GM12878 (cell line): ENCODE results near the gene B4GALNT4. TPM values are rescaled to one million over a fixed set of nuclear protein-coding genes. Genes with fewer than 3 reads are reported as not detected.

ENCODE experiments used
- ATAC-seq: fragments of 200-7000 bp; cut with Tn5 transposase; 3 replicates; pipeline ENCODE4 v1.9.1; 2020; ENCODE audit warnings: mild to moderate bottlenecking, moderate library complexity
- BruUV-seq: library from RNA; stranded (reverse); fragments of 400-500 nt; replicated peaks from 2 replicates; lab custom pipeline; 2021; lab: Mats Ljungman, UMichigan
- CTCF ChIA-PET: fragments of 300-600 bp; sonication (Branson Sonifier 250); formaldehyde crosslinking; extraction: SDS; loops from one replicate; lab custom pipeline; 2021; ENCODE audit warnings: inconsistent platforms; lab: Yijun Ruan, JAX
- POLR2A ChIA-PET: fragments of 350-600 bp; formaldehyde crosslinking; extraction: SDS; loops from one replicate; lab custom pipeline; 2021; ENCODE audit warnings: inconsistent platforms; lab: Charles Lee
- RAD21 ChIA-PET: fragments of 300-600 bp; sonication (Branson Sonifier 250); formaldehyde crosslinking; loops from one replicate; lab custom pipeline; 2023; ENCODE audit warnings: antibody characterized with exemption; ENCODE audit not compliant: unreplicated experiment; lab: Charles Lee
- SMC1A ChIA-PET: fragments of 300-600 bp; sonication (Branson Sonifier 250); formaldehyde crosslinking; loops from one replicate; lab custom pipeline; 2023; ENCODE audit not compliant: unreplicated experiment, uncharacterized antibody; lab: Charles Lee
- DNase-seq: peaks from one replicate; pipeline ENCODE4 v3.0.0-alpha.2; 2011; ENCODE audit warnings: low read depth, low spot score
- FAIRE-seq: peaks from 3 replicates; lab custom pipeline; 2011; peaks lifted over from hg19 to GRCh38; lab: Jason Lieb, UNC
- H2AFZ ChIP-seq: 2 replicates; pipeline ENCODE4 v1.6.0; 2011; ENCODE audit warnings: low read depth, low read length, control low read depth; ENCODE audit not compliant: control insufficient read depth
- H3K27ac ChIP-seq: 2 replicates; pipeline ENCODE4 v1.5.1; 2011; ENCODE audit warnings: control low read depth; ENCODE audit not compliant: control insufficient read depth, insufficient read depth
- H3K27me3 ChIP-seq, 2 experiments: replicated peaks in 1 of 2; 2 replicates each; pipeline versions ENCODE4 v1.6.0 to v1.6.1; 2011; ENCODE audit warnings: low read length in 1 of 2; ENCODE audit not compliant: control insufficient read depth in 2 of 2, insufficient read depth in 2 of 2
- H3K36me3 ChIP-seq, 2 experiments: 2 replicates each; pipeline ENCODE4 v1.5.1; 2011; ENCODE audit warnings: low read length in 1 of 2; ENCODE audit not compliant: control insufficient read depth in 2 of 2, insufficient read depth in 2 of 2
- H3K4me1 ChIP-seq: 2 replicates; pipeline ENCODE4 v1.6.1; 2011; ENCODE audit warnings: mild to moderate bottlenecking, low read length, moderate library complexity, mixed read lengths; ENCODE audit not compliant: control insufficient read depth, insufficient read depth
- H3K4me2 ChIP-seq: 2 replicates; pipeline ENCODE4 v1.6.0; 2011; ENCODE audit warnings: control low read depth; ENCODE audit not compliant: control insufficient read depth, insufficient read depth
- H3K4me3 ChIP-seq: fragments of 200-600 bp; sonication (generic); 2 replicates; pipeline ENCODE4 v1.5.1; 2016
- H3K79me2 ChIP-seq: 2 replicates; pipeline ENCODE4 v1.6.0; 2011; ENCODE audit warnings: low read length; ENCODE audit not compliant: control insufficient read depth, insufficient read depth
- H3K9ac ChIP-seq: 2 replicates; pipeline ENCODE4 v1.8.0; 2011; ENCODE audit warnings: low read length, control low read depth, mixed read lengths; ENCODE audit not compliant: control insufficient read depth, insufficient read depth
- H3K9me3 ChIP-seq: replicated peaks from 3 replicates; pipeline ENCODE4 v1.5.1; 2011; ENCODE audit warnings: mild to moderate bottlenecking, low read length; ENCODE audit not compliant: control insufficient read depth, insufficient read depth
- H4K20me1 ChIP-seq: 2 replicates; pipeline ENCODE4 v1.6.0; 2011; ENCODE audit not compliant: control insufficient read depth, insufficient read depth
- NR2C2 ChIP-seq: IDR thresholded peaks from 2 replicates; pipeline ENCODE4 v1.6.1; 2011; ENCODE audit warnings: borderline replicate concordance, low read depth; ENCODE audit not compliant: control insufficient read depth, insufficient read length
- RELB ChIP-seq: fragments of 450-650 bp; IDR thresholded peaks from 2 replicates; pipeline ENCODE4 v1.6.1; 2017; ENCODE audit warnings: low read depth, mild to moderate bottlenecking, moderate library complexity
- ZBTB4 ChIP-seq: fragments of 450-650 bp; formaldehyde crosslinking; IDR thresholded peaks from 2 replicates; pipeline ENCODE4 v1.4.0; 2022; ENCODE audit warnings: mild to moderate bottlenecking, moderate library complexity
- WGBS: methylation state at CpG from one replicate; pipeline ENCODE4 v1.1.6; 2016; ENCODE audit warnings: low lambda C conversion rate; ENCODE audit not compliant: insufficient replicate concordance, insufficient coverage; ENCODE audit errors: missing lambda C conversion rate; 5-methylcytosine and 5-hydroxymethylcytosine counted together
- in situ Hi-C: fragments of 300-500 bp; cut with MboI; formaldehyde crosslinking; loops from 9 replicates; pipeline ENCODE4 v1.14.3; 2018; ENCODE audit warnings: mixed read lengths
- intact Hi-C: fragments of 100-400 bp; cut with micrococcal nuclease; formaldehyde crosslinking; loops from one replicate; pipeline ENCODE4 v1.14.2; 2022; ENCODE audit not compliant: unreplicated experiment
- polyA plus RNA-seq, 11 experiments: library from polyadenylated mRNA; depleted of rRNA in 4 of 11; unstranded in 6 of 11; stranded (reverse) in 5 of 11; fragments of >200 nt; fragmentation: Nextera tagmentation in 4 of 11; fragmentation: Illumina TruSeq in 1 of 11; extraction: Ambion mirVana in 4 of 11; extraction: Trizol in 1 of 11; gene quantifications; 1 replicate in 1 of 11; 2 replicates in 10 of 11; pipeline versions ENCODE4 v1.2.1 to v1.2.3, GENCODE V29; 2011 to 2016; ENCODE audit warnings: inconsistent platforms in 2 of 11, missing spikeins in 2 of 11, low read depth in 1 of 11
- total RNA-seq, 4 experiments: library from RNA; depleted of rRNA in 3 of 4; stranded (reverse); fragments of >200 nt in 3 of 4; fragmentation: Illumina TruSeq in 1 of 4; extraction: Trizol in 1 of 4; gene quantifications; 2 replicates each; pipeline versions ENCODE4 v1.2.1 to v1.2.3, GENCODE V29; 2013 to 2021

The B4GALNT4 gene
- total and polyA plus RNA-seq, 10 of the 15 experiments (the other 5 are each of a cell fraction or from before 2014, with no cell fraction given): 0.04 to 0.82 (median 0.40) TPM; not detected in 6

DNA sequence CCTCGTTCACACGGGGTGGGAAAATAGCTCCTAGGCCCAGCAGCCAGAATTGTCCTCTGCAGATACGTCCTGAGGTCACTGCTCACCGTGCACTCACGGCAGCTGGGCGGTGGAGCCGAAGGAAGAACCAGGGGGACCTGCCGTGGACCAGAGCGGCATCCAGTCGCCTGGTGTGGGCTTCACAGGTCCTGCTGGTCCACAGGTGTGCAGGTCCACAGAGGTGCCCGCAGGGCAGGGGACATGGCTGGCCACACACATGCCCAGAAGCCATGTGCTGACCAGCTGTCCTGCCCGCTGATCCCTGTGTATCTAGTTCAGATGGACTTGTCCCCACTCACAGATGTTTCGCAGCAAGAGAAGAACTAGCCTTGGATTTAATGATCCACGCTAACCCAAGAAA is 14.1 kb downstream of the B4GALNT4 start:
- no peaks in the 10 kb centered on the region for H3K36me3 ChIP-seq
- TF ChIP-seq NR2C2 (no peak), RELB (no peak), ZBTB4 (no peak)
- DNase-seq: no peak
- 51% methylated on average over 14 of the region's 14 CpGs for WGBS
- H2AFZ ChIP-seq: no peak overlapping the region
- RAD21 ChIA-PET: no interaction called here
- H3K4me2 ChIP-seq: no peak overlapping the region
- no peak overlapping the region for H3K4me3 ChIP-seq
- H3K27ac ChIP-seq: no peak overlapping the region
- H3K9ac ChIP-seq: no peak overlapping the region
- no peaks in the 10 kb centered on the region for H3K79me2 ChIP-seq
- in situ Hi-C loops: no loop called here
- no peaks in the 10 kb centered on the region for H4K20me1 ChIP-seq
- POLR2A ChIA-PET: interaction anchor here (0.6 kb wide), 1 partner anchor 9 kb away, joined by 3 read pairs; no protein-coding TSS in a partner anchor
- FAIRE-seq: no peak
- H3K27me3 ChIP-seq: no peaks in the 10 kb centered on the region
- H3K4me1 ChIP-seq: no peaks in the 10 kb centered on the region
- CTCF ChIA-PET: no interaction called here
- SMC1A ChIA-PET: no interaction called here
- no peak for ATAC-seq
- intact Hi-C loops: no loop called here
- no peaks in the 10 kb centered on the region; the same call in 2 of the 3 replicates for H3K9me3 ChIP-seq
- BruUV-seq: no TSS peak
